IMR-90 (cell line): ENCODE data around the gene HDDC3. TPM values are rescaled to one million over a fixed set of nuclear protein-coding genes. Genes with fewer than 3 reads are reported as not detected.

Source experiments
- ATAC-seq: fragments of 200-7000 bp; cut with Tn5 transposase; 2 replicates; pipeline ENCODE4 v1.9.1; 2020; ENCODE audit warnings: low read depth, mild to moderate bottlenecking, moderate library complexity
- BruUV-seq: library from RNA; stranded (reverse); fragments of 400-500 nt; replicated peaks from 2 replicates; lab custom pipeline; 2021; lab: Mats Ljungman, UMichigan
- CTCF ChIA-PET: fragments of 300-600 bp; formaldehyde crosslinking; extraction: SDS; loops from one replicate; lab custom pipeline; 2021; ENCODE audit warnings: antibody characterized with exemption; lab: Yijun Ruan, JAX
- POLR2A ChIA-PET: fragments of 300-600 bp; sonication (Branson Sonifier 250); formaldehyde crosslinking; loops from one replicate; lab custom pipeline; 2022; ENCODE audit warnings: antibody characterized with exemption; ENCODE audit not compliant: unreplicated experiment; lab: Charles Lee
- DNase-seq: peaks from one replicate; pipeline ENCODE4 v3.0.0; 2013
- H2AFZ ChIP-seq: replicated peaks from 2 replicates; pipeline ENCODE3; 2013; ENCODE audit warnings: low read length, mild to moderate bottlenecking; ENCODE audit not compliant: poor library complexity
- H2AK5ac ChIP-seq: 2 replicates; pipeline ENCODE4 v1.6.1; 2013; ENCODE audit warnings: low read depth, low read length, inconsistent platforms
- H2AK9ac ChIP-seq: replicated peaks from 2 replicates; pipeline ENCODE3; 2013; ENCODE audit warnings: mild to moderate bottlenecking, low read depth, low read length, moderate library complexity; ENCODE audit not compliant: poor library complexity
- H2BK120ac ChIP-seq: 2 replicates; pipeline ENCODE4 v1.6.1; 2013; ENCODE audit warnings: low read depth, low read length, inconsistent platforms
- H2BK15ac ChIP-seq: 3 replicates; pipeline ENCODE4 v1.6.1; 2013; ENCODE audit warnings: low read depth, low read length, inconsistent platforms
- H2BK20ac ChIP-seq: 2 replicates; pipeline ENCODE4 v1.6.1; 2013; ENCODE audit warnings: low read depth, mild to moderate bottlenecking, inconsistent platforms, low read length, moderate library complexity
- H2BK5ac ChIP-seq: 2 replicates; pipeline ENCODE4 v1.6.1; 2013; ENCODE audit warnings: mild to moderate bottlenecking, low read depth, low read length, inconsistent platforms; ENCODE audit not compliant: poor library complexity, severe bottlenecking
- H3K14ac ChIP-seq: replicated peaks from 2 replicates; pipeline ENCODE4 v1.6.1; 2013; ENCODE audit warnings: low read depth, low read length, inconsistent platforms
- H3K18ac ChIP-seq: 2 replicates; pipeline ENCODE4 v1.6.1; 2013; ENCODE audit warnings: low read depth, low read length, control low read depth
- H3K23ac ChIP-seq: 2 replicates; pipeline ENCODE4 v1.6.1; 2013; ENCODE audit warnings: low read depth, low read length, inconsistent platforms
- H3K27ac ChIP-seq: 2 replicates; pipeline ENCODE4 v1.5.1; 2013; ENCODE audit warnings: mild to moderate bottlenecking, control low read depth, low read length; ENCODE audit not compliant: insufficient read depth
- H3K27me3 ChIP-seq: 2 replicates; pipeline ENCODE4 v1.6.1; 2013; ENCODE audit warnings: low read length; ENCODE audit not compliant: control insufficient read depth, insufficient read depth
- H3K36me3 ChIP-seq: 2 replicates; pipeline ENCODE4 v1.6.1; 2013; ENCODE audit warnings: low read length, mixed read lengths; ENCODE audit not compliant: control insufficient read depth, insufficient read depth
- H3K4ac ChIP-seq: 2 replicates; pipeline ENCODE4 v1.6.1; 2013; ENCODE audit warnings: low read depth, low read length, inconsistent platforms
- H3K4me1 ChIP-seq: 2 replicates; pipeline ENCODE4 v1.6.1; 2013; ENCODE audit warnings: low read length, mixed read lengths; ENCODE audit not compliant: control insufficient read depth, insufficient read depth
- H3K4me2 ChIP-seq: 2 replicates; pipeline ENCODE4 v1.6.1; 2013; ENCODE audit warnings: low read depth, mild to moderate bottlenecking, control low read depth, low read length, moderate library complexity
- H3K4me3 ChIP-seq: 2 replicates; pipeline ENCODE4 v1.5.1; 2013; ENCODE audit warnings: low read depth, mild to moderate bottlenecking, control low read depth, low read length, moderate library complexity; ENCODE audit not compliant: insufficient read depth
- H3K56ac ChIP-seq: 2 replicates; pipeline ENCODE4 v1.6.1; 2013; ENCODE audit warnings: low read length, inconsistent platforms; ENCODE audit not compliant: insufficient read depth; ENCODE audit errors: extremely low read depth
- H3K79me1 ChIP-seq, 2 experiments: 2 replicates each; pipeline ENCODE4 v1.6.1; 2013; ENCODE audit warnings: low read length in 2 of 2, inconsistent platforms in 1 of 2, low read depth in 1 of 2
- H3K9ac ChIP-seq: 2 replicates; pipeline ENCODE4 v1.6.1; 2013; ENCODE audit warnings: low read depth, low read length, control low read depth
- H3K9me1 ChIP-seq: 2 replicates; pipeline ENCODE4 v1.6.1; 2013; ENCODE audit warnings: low read length, inconsistent platforms; ENCODE audit not compliant: insufficient read depth
- H3K9me3 ChIP-seq: 2 replicates; pipeline ENCODE4 v1.6.1; 2013; ENCODE audit warnings: low read length; ENCODE audit not compliant: control insufficient read depth, insufficient read depth
- H4K20me1 ChIP-seq: 2 replicates; pipeline ENCODE4 v1.6.1; 2013; ENCODE audit warnings: low read length, inconsistent platforms; ENCODE audit not compliant: insufficient read depth
- H4K5ac ChIP-seq: 2 replicates; pipeline ENCODE4 v1.6.1; 2013; ENCODE audit warnings: mild to moderate bottlenecking, low read depth, low read length, control low read depth
- H4K8ac ChIP-seq, 2 experiments: 2 replicates each; pipeline ENCODE4 v1.6.1; 2013; ENCODE audit warnings: low read depth in 2 of 2, low read length in 2 of 2, control low read depth in 1 of 2, inconsistent platforms in 1 of 2
- H4K91ac ChIP-seq: 2 replicates; pipeline ENCODE4 v1.6.1; 2013; ENCODE audit warnings: low read depth, low read length, inconsistent platforms; ENCODE audit not compliant: insufficient read depth
- BHLHE40 ChIP-seq: fragments of 150-350 bp; IDR thresholded peaks from 2 replicates; pipeline ENCODE4 v1.6.1; 2016; ENCODE audit warnings: mild to moderate bottlenecking, low read depth, low read length
- CTCF ChIP-seq: conservative IDR thresholded peaks from 2 replicates; pipeline ENCODE4 v1.5.1; 2012; ENCODE audit warnings: mild to moderate bottlenecking, low read depth, low read length, improper control_type of control experiment
- MAFK ChIP-seq: IDR thresholded peaks from 2 replicates; pipeline ENCODE4 v1.6.1; 2012; ENCODE audit warnings: low read depth, low read length, improper control_type of control experiment
- MXI1 ChIP-seq: IDR thresholded peaks from 2 replicates; pipeline ENCODE4 v1.6.1; 2012; ENCODE audit warnings: low read depth, mild to moderate bottlenecking, low read length, moderate library complexity, borderline replicate concordance
- RFX5 ChIP-seq: IDR thresholded peaks from 2 replicates; pipeline ENCODE4 v1.8.0; 2012; ENCODE audit warnings: low read depth, mild to moderate bottlenecking, low read length, moderate library complexity
- SMC3 ChIP-seq: fragments of 150-350 bp; IDR thresholded peaks from 2 replicates; pipeline ENCODE4 v1.6.1; 2016; ENCODE audit warnings: low read depth, mild to moderate bottlenecking, antibody characterized with exemption, low read length, moderate library complexity
- WGBS, 2 experiments: methylation state at CpG; one replicate each; pipeline versions ENCODE4 v1.1.5 to v1.1.7; 2013; ENCODE audit warnings: missing lambda C conversion rate in 2 of 2; ENCODE audit not compliant: insufficient read length in 1 of 2; ENCODE audit errors: extremely low coverage in 2 of 2; 5-methylcytosine and 5-hydroxymethylcytosine counted together
- dilution Hi-C: fragments of 300-500 bp; cut with HindIII; formaldehyde crosslinking; loops from one replicate; pipeline ENCODE4 v1.14.3; 2018; ENCODE audit warnings: low sequenced_read_pairs; ENCODE audit not compliant: unreplicated experiment
- in situ Hi-C: fragments of 300-500 bp; cut with MboI; formaldehyde crosslinking; loops from 3 replicates; pipeline ENCODE4 v1.14.3; 2019; ENCODE audit warnings: low sequenced_read_pairs, inconsistent platforms, mixed read lengths
- intact Hi-C: fragments of 100-400 bp; cut with micrococcal nuclease; formaldehyde crosslinking; loops from 2 replicates; pipeline ENCODE4 v1.10.0; 2022
- polyA plus RNA-seq, 3 experiments: library from polyadenylated mRNA; depleted of rRNA; stranded (reverse); fragments of >200 nt; gene quantifications; 2 replicates each; pipeline ENCODE4 v1.2.3, GENCODE V29; 2012; ENCODE audit warnings: low replicate concordance in 1 of 3
- total RNA-seq: library from RNA; depleted of rRNA; stranded (reverse); fragments of >200 nt; gene quantifications from 2 replicates; pipeline ENCODE4 v1.2.3, GENCODE V29; 2012
- TF ChIP-seq, protein P1 (sequence below): fragments of 150-350 bp; IDR thresholded peaks from 2 replicates; pipeline ENCODE4 v1.6.1; 2017; ENCODE audit warnings: mild to moderate bottlenecking, antibody characterized with exemption, low read length, low read depth

HDDC3 gene
- total and polyA plus RNA-seq, 2 of the 4 experiments (the other 2 are of a cell fraction) = 7.9 to 10.7 TPM

- Histone ChIP-seq H3K9ac (peak overlapping the region; percentile 17), H3K9me3 (no peaks in the 10 kb centered on the region), H2BK15ac (no peak overlapping the region), H3K79me1 (peaks cover 9 to 16% of the 10 kb centered on the region in 2 experiments; a peak in 3 of 4 replicates), H3K27me3 (no peaks in the 10 kb centered on the region), H4K5ac (peak overlapping the region; percentile 74), H3K4me3 (no peak overlapping the region), H2AFZ (peak overlapping the region; percentile 98), H3K9me1 (no peaks in the 10 kb centered on the region), H3K4me2 (no peak overlapping the region; the same call in 1 of the 2 replicates), H2BK120ac (no peak overlapping the region), H3K4ac (peak overlapping the region; percentile 71), H2AK9ac (peak overlapping the region; percentile 20), H3K23ac (peak overlapping the region; percentile 42; the same call in 1 of the 2 replicates), H4K20me1 (no peaks in the 10 kb centered on the region), H3K18ac (no peak overlapping the region; the same call in 1 of the 2 replicates), H3K4me1 (peaks cover 16% of the 10 kb centered on the region), H3K14ac (peak overlapping the region; percentile 60; the same call in 1 of the 2 replicates), H3K36me3 (peaks cover 32% of the 10 kb centered on the region; the same call in 1 of the 2 replicates), H2AK5ac (peak overlapping the region; percentile 65; the same call in 1 of the 2 replicates), H4K91ac (peak overlapping the region; percentile 25; the same call in 1 of the 2 replicates), H2BK5ac (no peak overlapping the region), H3K27ac (peak overlapping the region; percentile 67), H2BK20ac (no peak overlapping the region), H4K8ac (peak overlapping the region; percentile 93 to 99; a peak in 3 of 4 replicates), H3K56ac (no peak overlapping the region; the same call in 1 of the 2 replicates)
- in situ Hi-C loops = loop anchor here (10.0 to 25.0 kb wide), 2 partner anchors 389 to 571 kb away; no protein-coding TSS in a partner anchor
- ChIA-PET POLR2A (no interaction called here), CTCF (no interaction called here)
- intact Hi-C loops = no loop called here
- ATAC-seq (no peak), DNase-seq (no peak)
- dilution Hi-C loops = no loop called here
- WGBS, 2 experiments = no CpG with 5 or more reads among the region's 7 CpGs
- no TSS peak for BruUV-seq
- no peak for TF ChIP-seq MAFK
- TF ChIP-seq MXI1 = no peak
- TF ChIP-seq CTCF = no peak
- TF ChIP-seq BHLHE40 = no peak
- TF ChIP-seq, protein P1, sequence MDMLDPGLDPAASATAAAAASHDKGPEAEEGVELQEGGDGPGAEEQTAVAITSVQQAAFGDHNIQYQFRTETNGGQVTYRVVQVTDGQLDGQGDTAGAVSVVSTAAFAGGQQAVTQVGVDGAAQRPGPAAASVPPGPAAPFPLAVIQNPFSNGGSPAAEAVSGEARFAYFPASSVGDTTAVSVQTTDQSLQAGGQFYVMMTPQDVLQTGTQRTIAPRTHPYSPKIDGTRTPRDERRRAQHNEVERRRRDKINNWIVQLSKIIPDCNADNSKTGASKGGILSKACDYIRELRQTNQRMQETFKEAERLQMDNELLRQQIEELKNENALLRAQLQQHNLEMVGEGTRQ = no peak
- TF ChIP-seq SMC3 = no peak
- no peak for TF ChIP-seq RFX5
Observed at GRCh38 chr15:90883526-90883975, 48.8 kb downstream of the HDDC3 start.
